ENCODE results near the gene FAM20B. TPM values are rescaled to one million over a fixed set of nuclear protein-coding genes. Genes with fewer than 3 reads are reported as not detected.
A peak's percentile ranks its signal among the peaks of the same experiment; 100 is the strongest.

Gene FAM20B
- total RNA-seq, 1 experiment from 2014 or later: 35.4 TPM

- Histone ChIP-seq H3K23ac (ENCODE audit: insufficient read length, low read depth, low read length) (no peak overlapping the region), H3K79me1 (ENCODE audit: insufficient read depth, low read depth, low read length, poor library complexity, severe bottlenecking) (no peaks in the 10 kb centered on the region), H2BK12ac (ENCODE audit: insufficient read length, low read depth, low read length) (no peak overlapping the region), H3K4ac (ENCODE audit: low read depth, low read length) (no peak overlapping the region), H3K23me2 (ENCODE audit: insufficient read length, low read depth, low read length, poor library complexity, severe bottlenecking) (peaks cover 13% of the 10 kb centered on the region), H3K56ac (ENCODE audit: insufficient read length, low read depth, low read length) (no peak overlapping the region), H3K14ac (ENCODE audit: insufficient read depth, low read length) (peak overlapping the region; percentile 14; the same call in 1 of the 2 replicates), H2BK120ac (ENCODE audit: low read depth, low read length, poor library complexity, severe bottlenecking) (no peak overlapping the region), H3T11ph (ENCODE audit: low read length) (no peak overlapping the region), H3K79me2 (ENCODE audit: insufficient read depth, low read length) (peaks cover 2% of the 10 kb centered on the region; the same call in 1 of the 2 replicates), H3K4me1 (ENCODE audit: insufficient read depth, low read length) (no peaks in the 10 kb centered on the region), H2BK20ac (ENCODE audit: low read depth, low read length, poor library complexity, severe bottlenecking) (no peak overlapping the region), H4K8ac (replicated peaks; ENCODE audit: insufficient read length, low read depth, low read length) (no peak overlapping the region), H3K9ac (ENCODE audit: extremely low read depth, insufficient read length, low read length) (peak overlapping the region; percentile 33), H3K18ac (ENCODE audit: insufficient read length, low read depth, low read length) (peak overlapping the region; percentile 9), H3K4me2 (ENCODE audit: insufficient read depth, insufficient read length, low read length) (peak overlapping the region; percentile 67), H4K91ac (ENCODE audit: insufficient read length, low read depth, low read length) (no peak overlapping the region), H2AFZ (ENCODE audit: low read length) (no peak overlapping the region), H3K9me3 (ENCODE audit: control insufficient read depth, low read depth, low read length) (no peaks in the 10 kb centered on the region), H2BK15ac (ENCODE audit: low read depth, low read length) (no peak overlapping the region), H3K27me3 (ENCODE audit: insufficient read depth, low read length) (no peaks in the 10 kb centered on the region), H2AK5ac (ENCODE audit: insufficient read length, low read length) (no peak overlapping the region), H3K27ac (ENCODE audit: insufficient read length, low read depth, low read length) (no peak overlapping the region), H2BK5ac (ENCODE audit: insufficient read length, low read length) (no peak overlapping the region), H4K20me1 (ENCODE audit: control insufficient read depth, insufficient read depth, insufficient read length) (no peaks in the 10 kb centered on the region), H4K5ac (ENCODE audit: insufficient read length, low read depth, low read length) (no peak overlapping the region)
- DNase-seq: no peak
- Mint-ChIP-seq H3K36me3 (ENCODE audit: insufficient read depth in 1 of 3, low read depth in 3 of 3) (peaks cover 0 to 7% (median 5%) of the 10 kb centered on the region in 3 experiments; a peak in 3 of 7 replicates), H3K27me3 (ENCODE audit: low read depth) (0 out of 2 replicates have a peak, but pooled peaks cover 2% of the 10 kb centered on the region), H3K4me1 (peaks cover 15 to 17% of the 10 kb centered on the region in 2 experiments), H3K9me3 (no peaks in the 10 kb centered on the region), H3K4me3 (peak overlapping the region; percentile 76 to 94), H3K27ac (peak overlapping the region; percentile 57 to 90 (median 63))
- TF ChIP-seq CTCF (conservative IDR thresholded peaks at IDR 0.05): no peak
- WGBS (ENCODE audit: extremely low coverage, insufficient read length, low lambda C conversion rate): no CpG with 5 or more reads among the region's 18 CpGs
Measured at GRCh38 chr1:179080866-179081686, 55.4 kb downstream of the FAM20B start.

Data from H9 (cell line).